GM12878 (cell line): ENCODE measurements around the gene FKBP11. TPM values are rescaled to one million over a fixed set of nuclear protein-coding genes. Genes with fewer than 3 reads are reported as not detected.

Source experiments
- ATAC-seq: fragments of 200-7000 bp; cut with Tn5 transposase; 3 replicates; pipeline ENCODE4 v1.9.1; 2020; ENCODE audit warnings: mild to moderate bottlenecking, moderate library complexity
- BruUV-seq: library from RNA; stranded (reverse); fragments of 400-500 nt; replicated peaks from 2 replicates; lab custom pipeline; 2021; lab: Mats Ljungman, UMichigan
- CTCF ChIA-PET: fragments of 300-600 bp; sonication (Branson Sonifier 250); formaldehyde crosslinking; extraction: SDS; loops from one replicate; lab custom pipeline; 2021; ENCODE audit warnings: inconsistent platforms; lab: Yijun Ruan, JAX
- POLR2A ChIA-PET: fragments of 350-600 bp; formaldehyde crosslinking; extraction: SDS; loops from one replicate; lab custom pipeline; 2021; ENCODE audit warnings: inconsistent platforms; lab: Charles Lee
- RAD21 ChIA-PET: fragments of 300-600 bp; sonication (Branson Sonifier 250); formaldehyde crosslinking; loops from one replicate; lab custom pipeline; 2023; ENCODE audit warnings: antibody characterized with exemption; ENCODE audit not compliant: unreplicated experiment; lab: Charles Lee
- SMC1A ChIA-PET: fragments of 300-600 bp; sonication (Branson Sonifier 250); formaldehyde crosslinking; loops from one replicate; lab custom pipeline; 2023; ENCODE audit not compliant: unreplicated experiment, uncharacterized antibody; lab: Charles Lee
- DNase-seq: peaks from one replicate; pipeline ENCODE4 v3.0.0-alpha.2; 2011; ENCODE audit warnings: low read depth, low spot score
- FAIRE-seq: peaks from 3 replicates; lab custom pipeline; 2011; peaks lifted over from hg19 to GRCh38; lab: Jason Lieb, UNC
- H2AFZ ChIP-seq: 2 replicates; pipeline ENCODE4 v1.6.0; 2011; ENCODE audit warnings: low read depth, low read length, control low read depth; ENCODE audit not compliant: control insufficient read depth
- H3K27ac ChIP-seq: 2 replicates; pipeline ENCODE4 v1.5.1; 2011; ENCODE audit warnings: control low read depth; ENCODE audit not compliant: control insufficient read depth, insufficient read depth
- H3K27me3 ChIP-seq, 2 experiments: replicated peaks in 1 of 2; 2 replicates each; pipeline versions ENCODE4 v1.6.0 to v1.6.1; 2011; ENCODE audit warnings: low read length in 1 of 2; ENCODE audit not compliant: control insufficient read depth in 2 of 2, insufficient read depth in 2 of 2
- H3K36me3 ChIP-seq, 2 experiments: 2 replicates each; pipeline ENCODE4 v1.5.1; 2011; ENCODE audit warnings: low read length in 1 of 2; ENCODE audit not compliant: control insufficient read depth in 2 of 2, insufficient read depth in 2 of 2
- H3K4me1 ChIP-seq: 2 replicates; pipeline ENCODE4 v1.6.1; 2011; ENCODE audit warnings: mild to moderate bottlenecking, low read length, moderate library complexity, mixed read lengths; ENCODE audit not compliant: control insufficient read depth, insufficient read depth
- H3K4me2 ChIP-seq: 2 replicates; pipeline ENCODE4 v1.6.0; 2011; ENCODE audit warnings: control low read depth; ENCODE audit not compliant: control insufficient read depth, insufficient read depth
- H3K4me3 ChIP-seq: fragments of 200-600 bp; sonication (generic); 2 replicates; pipeline ENCODE4 v1.5.1; 2016
- H3K79me2 ChIP-seq: 2 replicates; pipeline ENCODE4 v1.6.0; 2011; ENCODE audit warnings: low read length; ENCODE audit not compliant: control insufficient read depth, insufficient read depth
- H3K9ac ChIP-seq: 2 replicates; pipeline ENCODE4 v1.8.0; 2011; ENCODE audit warnings: low read length, control low read depth, mixed read lengths; ENCODE audit not compliant: control insufficient read depth, insufficient read depth
- H3K9me3 ChIP-seq: replicated peaks from 3 replicates; pipeline ENCODE4 v1.5.1; 2011; ENCODE audit warnings: mild to moderate bottlenecking, low read length; ENCODE audit not compliant: control insufficient read depth, insufficient read depth
- H4K20me1 ChIP-seq: 2 replicates; pipeline ENCODE4 v1.6.0; 2011; ENCODE audit not compliant: control insufficient read depth, insufficient read depth
- BACH1 ChIP-seq: fragments of 450-650 bp; IDR thresholded peaks from 2 replicates; pipeline ENCODE4 v1.6.1; 2017; ENCODE audit warnings: mild to moderate bottlenecking, borderline replicate concordance
- BCL11A ChIP-seq: IDR thresholded peaks from 2 replicates; pipeline ENCODE4 v1.6.1; 2011; ENCODE audit warnings: low read depth, low read length
- CREM ChIP-seq: IDR thresholded peaks from 2 replicates; pipeline ENCODE4 v1.6.1; 2014; ENCODE audit warnings: antibody characterized with exemption, low read depth
- CTCF ChIP-seq, 3 experiments: IDR thresholded peaks in 2 of 3; conservative IDR thresholded peaks in 1 of 3; 2 replicates each; pipeline ENCODE4 v1.5.1; 2011; ENCODE audit warnings: low read depth in 3 of 3, low read length in 3 of 3, mild to moderate bottlenecking in 3 of 3, control low read depth in 2 of 3, moderate library complexity in 2 of 3, inconsistent platforms in 1 of 3, mixed read lengths in 1 of 3; ENCODE audit not compliant: control insufficient read depth in 2 of 3, insufficient read depth in 1 of 3; ENCODE audit errors: extremely low read depth in 1 of 3
- EP300 ChIP-seq, 2 experiments: fragments of 150-350 bp in 1 of 2; IDR thresholded peaks; 2 replicates each; pipeline ENCODE4 v1.6.1; 2011 to 2012; ENCODE audit warnings: low read depth in 2 of 2, low read length in 2 of 2, borderline replicate concordance in 1 of 2, improper control_type of control experiment in 1 of 2, inconsistent platforms in 1 of 2; ENCODE audit not compliant: control insufficient read depth in 1 of 2
- GATAD2B ChIP-seq: fragments of 450-650 bp; conservative IDR thresholded peaks from 2 replicates; pipeline ENCODE4 v1.6.1; 2017; ENCODE audit warnings: low read depth, mild to moderate bottlenecking, moderate library complexity
- MXI1 ChIP-seq: fragments of 150-350 bp; IDR thresholded peaks from 2 replicates; pipeline ENCODE4 v1.6.1; 2011; ENCODE audit warnings: low read depth, mild to moderate bottlenecking, inconsistent platforms, low read length, improper control_type of control experiment
- MYC ChIP-seq: IDR thresholded peaks from 2 replicates; pipeline ENCODE4 v1.6.1; 2011; ENCODE audit warnings: mild to moderate bottlenecking, low read length, moderate library complexity, inconsistent platforms; ENCODE audit not compliant: insufficient read depth, insufficient replicate concordance, insufficient read length, severe bottlenecking
- NR2C2 ChIP-seq: IDR thresholded peaks from 2 replicates; pipeline ENCODE4 v1.6.1; 2011; ENCODE audit warnings: borderline replicate concordance, low read depth; ENCODE audit not compliant: control insufficient read depth, insufficient read length
- RBBP5 ChIP-seq: fragments of 200-600 bp; sonication (generic); conservative IDR thresholded peaks from 2 replicates; pipeline ENCODE4 v1.6.1; 2016
- SREBF2 ChIP-seq: IDR thresholded peaks from 2 replicates; pipeline ENCODE4 v1.6.1; 2012; ENCODE audit warnings: mild to moderate bottlenecking, low read length
- TAF1 ChIP-seq: IDR thresholded peaks from 2 replicates; pipeline ENCODE4 v1.6.1; 2011; ENCODE audit warnings: mild to moderate bottlenecking, low read depth, low read length, borderline replicate concordance
- TARDBP ChIP-seq: IDR thresholded peaks from 2 replicates; pipeline ENCODE4 v1.6.1; 2016; ENCODE audit warnings: borderline replicate concordance
- TBL1XR1 ChIP-seq: IDR thresholded peaks from 2 replicates; pipeline ENCODE4 v1.6.1; 2012; ENCODE audit warnings: low read depth, low read length, improper control_type of control experiment
- TCF7 ChIP-seq: IDR thresholded peaks from 2 replicates; pipeline ENCODE4 v1.6.1; 2014; ENCODE audit warnings: antibody characterized with exemption, borderline replicate concordance
- ZNF217 ChIP-seq: fragments of 450-650 bp; IDR thresholded peaks from 2 replicates; pipeline ENCODE4 v1.6.1; 2017; ENCODE audit warnings: antibody characterized with exemption, mild to moderate bottlenecking
- WGBS: methylation state at CpG from one replicate; pipeline ENCODE4 v1.1.6; 2016; ENCODE audit warnings: low lambda C conversion rate; ENCODE audit not compliant: insufficient replicate concordance, insufficient coverage; ENCODE audit errors: missing lambda C conversion rate; 5-methylcytosine and 5-hydroxymethylcytosine counted together
- in situ Hi-C: fragments of 300-500 bp; cut with MboI; formaldehyde crosslinking; loops from 9 replicates; pipeline ENCODE4 v1.14.3; 2018; ENCODE audit warnings: mixed read lengths
- intact Hi-C: fragments of 100-400 bp; cut with micrococcal nuclease; formaldehyde crosslinking; loops from one replicate; pipeline ENCODE4 v1.14.2; 2022; ENCODE audit not compliant: unreplicated experiment
- polyA plus RNA-seq, 11 experiments: library from polyadenylated mRNA; depleted of rRNA in 4 of 11; unstranded in 6 of 11; stranded (reverse) in 5 of 11; fragments of >200 nt; fragmentation: Nextera tagmentation in 4 of 11; fragmentation: Illumina TruSeq in 1 of 11; extraction: Ambion mirVana in 4 of 11; extraction: Trizol in 1 of 11; gene quantifications; 1 replicate in 1 of 11; 2 replicates in 10 of 11; pipeline versions ENCODE4 v1.2.1 to v1.2.3, GENCODE V29; 2011 to 2016; ENCODE audit warnings: inconsistent platforms in 2 of 11, missing spikeins in 2 of 11, low read depth in 1 of 11
- total RNA-seq, 4 experiments: library from RNA; depleted of rRNA in 3 of 4; stranded (reverse); fragments of >200 nt in 3 of 4; fragmentation: Illumina TruSeq in 1 of 4; extraction: Trizol in 1 of 4; gene quantifications; 2 replicates each; pipeline versions ENCODE4 v1.2.1 to v1.2.3, GENCODE V29; 2013 to 2021
- TF ChIP-seq, protein P1 (sequence below): fragments of 450-650 bp; formaldehyde crosslinking; IDR thresholded peaks from 2 replicates; pipeline ENCODE4 v1.4.0; 2020; ENCODE audit warnings: mild to moderate bottlenecking, moderate library complexity

FKBP11 gene
- total and polyA plus RNA-seq, 10 of the 15 experiments (the other 5 are each of a cell fraction or from before 2014, with no cell fraction given), result 25.0 to 135 (median 56.5) TPM

DNA sequence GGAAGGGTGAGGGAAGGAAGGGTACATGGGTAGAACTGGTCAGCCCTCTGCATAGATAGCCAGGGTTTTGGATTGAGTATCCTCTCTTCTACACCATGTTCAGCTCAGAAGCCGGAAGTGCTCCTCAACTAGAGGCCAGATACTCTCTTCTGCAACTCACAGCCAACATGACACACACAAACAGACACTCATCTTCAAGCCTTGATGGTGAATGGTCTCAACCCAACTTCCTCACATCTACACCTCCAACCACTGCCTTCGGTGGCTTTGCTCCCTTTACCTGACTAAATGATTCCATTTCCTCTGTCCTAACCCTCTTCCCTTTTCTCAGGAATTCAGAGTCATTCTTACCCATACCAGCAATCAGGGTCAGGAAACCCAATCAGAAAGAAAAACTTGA lies 7.6 kb upstream of the FKBP11 start (continued):
- no peak for TF ChIP-seq BACH1

- BruUV-seq, result no TSS peak
- no peak for DNase-seq
- Histone ChIP-seq H3K9me3 (no peaks in the 10 kb centered on the region), H3K4me2 (no peak overlapping the region), H3K9ac (no peak overlapping the region), H3K27me3 (no peaks in the 10 kb centered on the region), H3K4me1 (peaks cover 9% of the 10 kb centered on the region), H2AFZ (no peak overlapping the region), H4K20me1 (no peaks in the 10 kb centered on the region), H3K4me3 (no peak overlapping the region), H3K36me3 (peaks cover 8 to 9% of the 10 kb centered on the region in 2 experiments), H3K27ac (no peak overlapping the region), H3K79me2 (no peaks in the 10 kb centered on the region)
- WGBS, result 73% methylated on average over 4 of the region's 4 CpGs
- TF ChIP-seq SREBF2 (no peak), TBL1XR1 (no peak), ZNF217 (no peak), CREM (no peak), MYC (no peak), BCL11A (no peak), TARDBP (no peak), TCF7 (no peak), TAF1 (no peak), RBBP5 (no peak), NR2C2 (no peak), CTCF (IDR thresholded peaks at IDR 0.05 in 2 of 3, conservative IDR thresholded peaks at IDR 0.05 in 1 of 3; ENCODE audit: control insufficient read depth in 2 of 3, extremely low read depth in 1 of 3, insufficient read depth in 1 of 3, low read depth in 3 of 3, low read length in 3 of 3) (no peak), GATAD2B (no peak), EP300 (IDR thresholded peaks at IDR 0.05; ENCODE audit: borderline replicate concordance in 1 of 2, control insufficient read depth in 1 of 2, low read depth in 2 of 2, low read length in 2 of 2) (no peak), MXI1 (no peak)
- TF ChIP-seq, protein P1, sequence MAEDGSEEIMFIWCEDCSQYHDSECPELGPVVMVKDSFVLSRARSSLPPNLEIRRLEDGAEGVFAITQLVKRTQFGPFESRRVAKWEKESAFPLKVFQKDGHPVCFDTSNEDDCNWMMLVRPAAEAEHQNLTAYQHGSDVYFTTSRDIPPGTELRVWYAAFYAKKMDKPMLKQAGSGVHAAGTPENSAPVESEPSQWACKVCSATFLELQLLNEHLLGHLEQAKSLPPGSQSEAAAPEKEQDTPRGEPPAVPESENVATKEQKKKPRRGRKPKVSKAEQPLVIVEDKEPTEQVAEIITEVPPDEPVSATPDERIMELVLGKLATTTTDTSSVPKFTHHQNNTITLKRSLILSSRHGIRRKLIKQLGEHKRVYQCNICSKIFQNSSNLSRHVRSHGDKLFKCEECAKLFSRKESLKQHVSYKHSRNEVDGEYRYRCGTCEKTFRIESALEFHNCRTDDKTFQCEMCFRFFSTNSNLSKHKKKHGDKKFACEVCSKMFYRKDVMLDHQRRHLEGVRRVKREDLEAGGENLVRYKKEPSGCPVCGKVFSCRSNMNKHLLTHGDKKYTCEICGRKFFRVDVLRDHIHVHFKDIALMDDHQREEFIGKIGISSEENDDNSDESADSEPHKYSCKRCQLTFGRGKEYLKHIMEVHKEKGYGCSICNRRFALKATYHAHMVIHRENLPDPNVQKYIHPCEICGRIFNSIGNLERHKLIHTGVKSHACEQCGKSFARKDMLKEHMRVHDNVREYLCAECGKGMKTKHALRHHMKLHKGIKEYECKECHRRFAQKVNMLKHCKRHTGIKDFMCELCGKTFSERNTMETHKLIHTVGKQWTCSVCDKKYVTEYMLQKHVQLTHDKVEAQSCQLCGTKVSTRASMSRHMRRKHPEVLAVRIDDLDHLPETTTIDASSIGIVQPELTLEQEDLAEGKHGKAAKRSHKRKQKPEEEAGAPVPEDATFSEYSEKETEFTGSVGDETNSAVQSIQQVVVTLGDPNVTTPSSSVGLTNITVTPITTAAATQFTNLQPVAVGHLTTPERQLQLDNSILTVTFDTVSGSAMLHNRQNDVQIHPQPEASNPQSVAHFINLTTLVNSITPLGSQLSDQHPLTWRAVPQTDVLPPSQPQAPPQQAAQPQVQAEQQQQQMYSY (CRISPR knock-in tag), result no peak
- in situ Hi-C loops, result no loop called here
- intact Hi-C loops, result no loop called here
- no peak for ATAC-seq
- FAIRE-seq, result no peak
- RAD21 ChIA-PET, result interaction anchor here (1.1 to 1.3 kb wide), 2 partner anchors 58 to 78 kb away, joined by 6 to 9 read pairs; partner anchors contain the start of gene DDX23
- POLR2A ChIA-PET, result interaction anchor here (0.6 kb wide), 1 partner anchor 474 kb away, joined by 4 read pairs; no protein-coding TSS in a partner anchor
- CTCF ChIA-PET, result interaction anchor here (0.9 to 3.5 kb wide), 12 partner anchors 9 to 117 kb away, joined by 3 to 14 read pairs (median 5); a partner anchor contains a TSS
- SMC1A ChIA-PET, result interaction anchor here (1.0 to 1.6 kb wide), 6 partner anchors 25 to 77 kb away, joined by 3 to 7 read pairs (median 4); partner anchors contain the start of gene RND1
These were observed 5.2 kb upstream of the FKBP11 start for GRCh38 chr12:48930475-48930874.
